Memory B cell (primary cell): ENCODE results near the gene GCN1.
"Not testable (repeated sequence)": the region's sequence is repeated elsewhere in the genome, so short reads cannot be mapped to it uniquely, and the experiment has no call there.

Experiments
- ATAC-seq: fragments of 150-1000 bp; cut with Tn5 transposase; 2 replicates; pipeline ENCODE4 v1.10.0; 2021; ENCODE audit warnings: low read depth, mild to moderate bottlenecking, moderate library complexity
- DNase-seq, 2 donors: peaks; one replicate each; pipeline ENCODE4 v3.0.0; 2022; ENCODE audit warnings: low spot score in 2 of 2
- H3K27ac Mint-ChIP-seq: one replicate; pipeline ENCODE4 v1.8.0; 2022; ENCODE audit warnings: mild to moderate bottlenecking, moderate library complexity, mixed read lengths
- H3K27me3 Mint-ChIP-seq: one replicate; pipeline ENCODE4 v1.8.0; 2022; ENCODE audit warnings: mixed read lengths
- H3K36me3 Mint-ChIP-seq: one replicate; pipeline ENCODE4 v1.8.0; 2022; ENCODE audit warnings: mild to moderate bottlenecking, mixed read lengths
- H3K4me1 Mint-ChIP-seq: one replicate; pipeline ENCODE4 v1.8.0; 2022; ENCODE audit warnings: mixed read lengths
- H3K4me3 Mint-ChIP-seq: one replicate; pipeline ENCODE4 v1.8.0; 2022; ENCODE audit warnings: mild to moderate bottlenecking, moderate library complexity, mixed read lengths
- H3K9me3 Mint-ChIP-seq: one replicate; pipeline ENCODE4 v1.8.0; 2022; ENCODE audit warnings: mixed read lengths

The GCN1 gene

DNA sequence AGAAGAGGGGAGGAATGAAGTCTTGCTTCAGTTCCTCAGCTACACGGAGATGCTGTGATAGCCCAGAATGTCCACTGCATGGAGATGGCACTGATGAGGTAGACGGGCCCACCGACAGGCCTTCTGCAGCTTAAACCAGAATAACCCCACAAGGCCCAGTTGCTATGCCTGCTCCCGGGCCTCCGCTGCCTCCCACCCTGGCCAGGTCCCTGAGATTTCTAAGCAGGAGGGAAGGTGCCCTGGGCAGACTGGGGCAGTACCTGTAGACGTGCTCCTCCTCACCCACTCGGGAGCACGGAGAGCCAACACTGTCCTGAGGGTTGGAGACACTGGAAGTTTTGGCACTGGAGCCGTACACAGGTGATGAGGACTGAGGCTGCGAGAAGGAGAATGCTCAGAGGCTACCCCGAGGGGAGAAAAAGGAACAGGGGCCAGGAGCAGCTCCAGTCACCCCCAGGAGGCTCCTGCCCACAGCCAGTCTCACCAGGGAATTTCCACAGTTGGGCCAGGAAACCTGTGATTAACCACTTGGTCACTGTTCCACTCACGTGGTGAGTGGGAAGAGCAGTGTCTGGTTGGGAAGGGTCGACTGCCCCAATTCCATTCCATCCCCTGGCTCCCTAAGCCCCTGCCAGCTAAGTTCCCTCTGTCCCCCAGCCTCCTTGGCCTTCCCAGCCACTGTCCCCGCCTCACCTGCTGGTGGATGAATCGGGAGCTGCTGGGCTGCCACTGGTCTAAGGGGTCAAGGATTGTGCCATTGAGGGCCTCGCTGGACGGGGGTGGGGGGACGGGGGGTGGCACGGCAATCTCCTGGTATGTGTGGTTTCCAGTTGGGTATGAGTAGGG, 29.2 kb upstream of the GCN1 start:
- Mint-ChIP-seq H3K27ac (no peak overlapping the region), H3K9me3 (no peaks in the 10 kb centered on the region), H3K4me1 (peaks cover 12% of the 10 kb centered on the region), H3K36me3 (no peaks in the 10 kb centered on the region), H3K27me3 (peaks cover 5% of the 10 kb centered on the region), H3K4me3 (no peak overlapping the region)
- ATAC-seq: no peak
- DNase-seq: no peak

DNA sequence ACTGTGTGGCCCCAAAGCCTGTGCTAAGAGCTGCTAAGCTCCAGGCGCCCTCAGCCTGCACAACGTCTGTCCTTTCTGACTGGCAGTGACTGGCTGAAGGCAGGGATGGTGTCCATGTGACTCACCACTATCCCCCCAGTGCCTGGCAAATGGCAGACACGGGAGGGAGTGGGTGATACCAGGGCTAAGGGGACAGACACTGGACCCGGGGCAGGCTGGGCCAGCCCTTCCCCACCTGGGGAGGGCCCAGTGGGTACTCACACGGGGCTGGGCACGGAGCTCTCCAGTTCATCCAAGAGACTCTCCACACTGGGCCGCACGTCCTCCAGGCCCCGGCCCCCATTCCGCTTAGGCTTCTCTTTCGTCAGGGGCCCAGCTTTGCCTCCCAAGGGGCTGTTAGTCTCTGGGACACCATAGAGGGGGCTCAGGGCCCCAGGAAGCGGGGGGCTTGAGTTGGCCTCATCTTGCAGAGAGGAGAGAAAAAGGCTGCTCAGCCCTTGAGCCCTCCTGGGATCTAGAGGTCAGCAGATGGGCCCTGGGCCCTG, 27.8 kb upstream of the GCN1 start:
- no peak overlapping the region for H3K27ac Mint-ChIP-seq
- ATAC-seq (no peak), DNase-seq (no peak)
- peaks cover 5% of the 10 kb centered on the region for H3K27me3 Mint-ChIP-seq
- peaks cover 6% of the 10 kb centered on the region for H3K4me1 Mint-ChIP-seq
- H3K9me3 Mint-ChIP-seq: no peaks in the 10 kb centered on the region
- H3K4me3 Mint-ChIP-seq: no peak overlapping the region
- no peaks in the 10 kb centered on the region for H3K36me3 Mint-ChIP-seq

GRCh38 chr12:120221576-120221900, 27.0 kb upstream of the GCN1 start:
- Mint-ChIP-seq H3K27me3 (peaks cover 5% of the 10 kb centered on the region), H3K4me1 (peaks cover 6% of the 10 kb centered on the region), H3K4me3 (no peak overlapping the region), H3K27ac (no peak overlapping the region), H3K36me3 (no peaks in the 10 kb centered on the region), H3K9me3 (no peaks in the 10 kb centered on the region)
- DNase-seq (no peak), ATAC-seq (no peak)

- DNase-seq: no peak
- Mint-ChIP-seq H3K36me3 (no peaks in the 10 kb centered on the region), H3K9me3 (no peaks in the 10 kb centered on the region), H3K4me1 (peaks cover 3% of the 10 kb centered on the region), H3K27me3 (peaks cover 6% of the 10 kb centered on the region), H3K4me3 (no peak overlapping the region), H3K27ac (no peak overlapping the region)
- no peak for ATAC-seq
These were observed 26.5 kb upstream of the GCN1 start for GRCh38 chr12:120220838-120221575.

DNA sequence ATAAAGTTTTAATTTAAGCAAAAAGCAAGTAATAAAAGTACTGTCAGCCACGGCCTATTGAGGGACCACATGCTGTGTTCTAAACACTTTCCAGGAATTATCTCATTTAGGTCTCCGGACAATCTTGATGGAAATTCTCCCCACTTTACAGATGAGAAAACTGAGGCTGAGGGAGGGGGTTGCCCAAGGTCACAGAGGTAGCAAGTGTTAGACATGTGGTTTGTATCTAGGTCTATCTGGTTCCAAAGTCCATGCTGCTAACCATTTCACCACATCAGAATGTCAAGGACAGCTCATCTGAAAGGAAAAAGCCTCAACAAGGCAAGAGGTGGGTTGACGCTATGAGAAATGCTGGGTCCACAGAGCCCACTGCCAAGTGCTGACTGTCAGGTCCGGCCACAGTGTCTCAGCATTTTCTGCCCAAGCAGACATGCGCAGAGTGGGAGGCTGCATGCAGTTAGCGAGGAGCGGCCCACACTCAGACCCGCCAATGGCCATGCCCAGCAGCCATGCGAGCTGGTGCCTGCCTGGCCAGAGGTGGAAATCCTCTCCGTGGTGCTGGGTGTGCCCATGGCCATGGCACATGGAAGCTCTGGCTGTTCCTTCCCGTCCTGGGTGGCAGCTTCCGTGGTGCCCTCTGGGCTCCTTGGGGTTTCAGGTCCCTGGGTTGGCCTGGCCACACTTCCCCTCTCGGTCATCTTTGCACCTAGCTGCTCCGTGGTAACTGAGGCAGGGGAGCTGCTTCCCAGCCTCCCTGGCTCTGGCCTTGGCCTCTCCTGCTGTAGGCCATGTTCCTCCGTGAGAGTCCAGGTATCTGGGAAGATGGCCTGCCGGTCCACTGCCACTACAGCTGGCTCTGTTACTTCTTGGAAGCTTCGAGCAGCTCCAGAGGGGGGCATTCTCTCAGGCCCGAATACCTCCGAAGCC, 24.4 kb upstream of the GCN1 start:
- ATAC-seq: no peak
- H3K27ac Mint-ChIP-seq: no peak overlapping the region
- peaks cover 7% of the 10 kb centered on the region for H3K27me3 Mint-ChIP-seq

GRCh38 chr12:120216742-120217605, 22.5 kb upstream of the GCN1 start:
- DNase-seq (no peak), ATAC-seq (no peak)
- Mint-ChIP-seq H3K4me1 (no peaks in the 10 kb centered on the region), H3K36me3 (no peaks in the 10 kb centered on the region), H3K27me3 (peaks cover 4% of the 10 kb centered on the region), H3K4me3 (no peak overlapping the region), H3K27ac (no peak overlapping the region), H3K9me3 (no peaks in the 10 kb centered on the region)

More for the DNA sequence above, 24.4 kb upstream of the GCN1 start:
- Mint-ChIP-seq H3K4me3 (no peak overlapping the region), H3K4me1 (no peaks in the 10 kb centered on the region), H3K9me3 (no peaks in the 10 kb centered on the region), H3K36me3 (no peaks in the 10 kb centered on the region)
- no peak for DNase-seq

DNA sequence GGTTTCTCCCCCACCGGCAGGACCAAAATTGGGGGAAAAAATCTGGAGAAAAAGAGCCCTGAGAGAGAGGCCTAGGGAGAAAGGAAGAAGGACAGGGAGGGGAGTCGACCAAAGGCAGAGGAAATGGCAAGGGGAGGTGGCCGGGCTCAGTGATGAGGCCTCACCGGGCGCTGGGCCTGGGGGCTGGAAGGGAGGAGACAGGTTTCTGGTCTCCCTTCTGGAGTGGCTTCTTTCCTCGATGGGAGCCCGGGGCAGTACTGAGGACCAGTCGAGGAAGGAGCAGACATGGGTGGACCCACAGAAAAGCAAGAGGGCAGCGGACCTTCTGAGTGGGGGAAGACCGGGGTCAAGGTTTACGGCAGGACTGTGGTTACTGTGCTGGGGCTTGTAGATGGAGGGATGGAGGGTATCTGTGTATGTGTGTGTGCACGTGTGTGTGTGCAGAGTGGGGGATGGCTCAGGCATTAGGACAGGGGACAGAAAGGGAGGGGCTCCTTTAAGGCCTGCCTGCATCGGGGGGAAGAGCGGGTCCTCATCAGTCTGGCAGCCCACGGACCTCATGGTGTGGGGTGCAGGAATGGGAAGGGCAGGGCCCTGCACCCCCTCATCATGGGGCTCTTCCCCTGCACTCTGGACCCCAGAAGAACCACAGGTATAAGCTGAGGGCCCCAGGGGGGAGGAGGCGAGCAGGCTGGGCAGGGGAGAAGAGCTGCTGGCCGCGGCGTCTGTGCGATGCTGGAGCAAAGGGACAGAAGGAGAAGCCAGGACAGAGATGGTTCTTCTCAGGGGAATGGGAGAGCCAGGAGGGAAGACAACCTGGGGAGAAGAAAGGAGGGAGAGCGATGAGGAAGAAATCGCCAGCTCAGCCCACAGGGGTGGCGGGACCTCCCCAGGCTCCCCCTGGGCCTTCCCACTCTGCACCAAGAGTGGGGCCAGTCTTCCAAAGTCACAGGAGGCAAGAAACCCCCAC, 21.5 kb upstream of the GCN1 start:
- ATAC-seq (no peak), DNase-seq (no peak)
- no peaks in the 10 kb centered on the region for H3K4me1 Mint-ChIP-seq
- no peaks in the 10 kb centered on the region for H3K9me3 Mint-ChIP-seq
- peaks cover 4% of the 10 kb centered on the region for H3K27me3 Mint-ChIP-seq
- H3K27ac Mint-ChIP-seq: no peak overlapping the region
- H3K4me3 Mint-ChIP-seq: no peak overlapping the region
- peaks cover 6% of the 10 kb centered on the region for H3K36me3 Mint-ChIP-seq

DNA sequence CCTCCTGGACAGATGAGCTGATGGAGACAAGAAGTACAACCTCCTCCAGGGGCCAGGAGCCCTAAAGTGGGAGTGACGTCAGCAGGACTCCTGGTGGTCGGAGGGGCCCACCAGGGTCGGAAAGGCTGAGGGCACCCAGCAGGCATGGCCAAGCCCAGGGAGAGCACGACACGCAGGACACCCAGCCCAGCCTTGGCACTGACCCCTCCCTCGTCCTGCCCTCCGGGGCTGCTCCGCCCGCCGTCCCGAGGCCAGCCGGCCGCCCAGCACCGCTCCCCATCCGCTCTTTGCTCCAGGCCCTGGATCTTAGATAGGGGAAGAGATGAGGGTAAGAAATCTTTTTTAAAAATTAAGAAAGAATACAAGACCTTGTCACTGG, 20.8 kb upstream of the GCN1 start:
- H3K27me3 Mint-ChIP-seq: peaks cover 4% of the 10 kb centered on the region
- peaks cover 8% of the 10 kb centered on the region for H3K36me3 Mint-ChIP-seq
- ATAC-seq (no peak), DNase-seq (no peak)
- H3K27ac Mint-ChIP-seq: no peak overlapping the region
- H3K9me3 Mint-ChIP-seq: no peaks in the 10 kb centered on the region
- H3K4me1 Mint-ChIP-seq: no peaks in the 10 kb centered on the region
- H3K4me3 Mint-ChIP-seq: no peak overlapping the region

DNA sequence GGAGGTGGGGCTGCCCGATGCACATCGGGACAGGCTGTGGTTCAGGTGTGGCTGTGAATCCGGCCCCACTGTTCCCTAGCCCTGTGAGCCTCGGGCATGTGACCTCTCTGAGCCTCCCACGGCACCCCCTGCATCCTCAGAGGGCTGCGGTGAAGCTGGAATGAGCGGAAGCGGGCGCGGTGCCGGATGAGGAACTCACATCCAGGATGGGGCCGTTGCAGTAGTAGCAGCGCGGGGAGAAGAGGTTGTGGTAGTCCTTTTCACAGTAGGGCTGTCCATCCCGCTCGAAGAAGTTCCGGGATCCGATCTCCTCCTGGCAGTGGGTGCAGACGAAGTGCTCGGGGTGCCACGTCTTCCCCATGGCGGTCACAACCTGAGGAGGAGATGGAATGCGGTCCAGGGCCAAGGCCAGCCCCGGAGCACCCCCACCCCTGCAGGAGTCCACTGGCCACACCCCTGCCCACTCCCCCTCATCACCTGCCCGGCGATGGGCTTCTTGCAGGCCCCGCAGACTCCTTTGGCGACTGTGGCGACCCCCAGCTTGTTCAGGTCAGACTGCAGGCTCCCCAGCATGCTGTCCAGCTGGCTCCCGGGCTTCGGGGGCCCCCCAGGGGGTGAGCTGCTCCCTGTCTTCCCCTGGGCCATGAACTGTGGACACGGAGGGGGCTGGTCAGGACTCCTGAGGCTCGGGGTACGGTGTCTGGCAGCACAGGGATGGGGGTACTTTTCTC, 20.3 kb upstream of the GCN1 start:
- Mint-ChIP-seq H3K9me3 (no peaks in the 10 kb centered on the region), H3K27ac (no peak overlapping the region)

DNA sequence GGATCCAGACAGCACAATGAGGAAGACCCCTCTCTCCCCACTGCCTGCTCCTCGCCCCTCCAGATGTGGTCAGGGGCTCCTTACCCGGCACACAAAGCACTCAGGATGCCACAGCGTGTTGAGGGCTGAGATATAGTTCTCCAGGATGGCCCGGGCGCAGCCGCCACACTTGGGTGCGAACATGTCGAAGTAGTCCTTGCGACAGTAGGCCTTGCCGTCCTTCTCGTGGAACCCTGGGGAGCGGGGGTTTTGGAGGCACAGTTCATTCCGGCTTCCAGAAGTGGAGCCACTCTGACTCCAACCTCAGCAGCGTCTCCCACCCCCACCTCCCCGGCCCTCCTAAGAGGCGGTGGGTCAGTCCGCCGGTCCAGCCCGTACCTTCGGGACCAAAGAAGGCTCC, 19.2 kb upstream of the GCN1 start:
- no peak for DNase-seq
- H3K4me3 Mint-ChIP-seq: no peak overlapping the region
- peaks cover 10% of the 10 kb centered on the region for H3K36me3 Mint-ChIP-seq

More for the DNA sequence above, 20.3 kb upstream of the GCN1 start:
- Mint-ChIP-seq H3K4me3 (no peak overlapping the region), H3K36me3 (peaks cover 10% of the 10 kb centered on the region), H3K27me3 (peaks cover 2% of the 10 kb centered on the region), H3K4me1 (no peaks in the 10 kb centered on the region)
- DNase-seq: no peak
- no peak for ATAC-seq

DNA sequence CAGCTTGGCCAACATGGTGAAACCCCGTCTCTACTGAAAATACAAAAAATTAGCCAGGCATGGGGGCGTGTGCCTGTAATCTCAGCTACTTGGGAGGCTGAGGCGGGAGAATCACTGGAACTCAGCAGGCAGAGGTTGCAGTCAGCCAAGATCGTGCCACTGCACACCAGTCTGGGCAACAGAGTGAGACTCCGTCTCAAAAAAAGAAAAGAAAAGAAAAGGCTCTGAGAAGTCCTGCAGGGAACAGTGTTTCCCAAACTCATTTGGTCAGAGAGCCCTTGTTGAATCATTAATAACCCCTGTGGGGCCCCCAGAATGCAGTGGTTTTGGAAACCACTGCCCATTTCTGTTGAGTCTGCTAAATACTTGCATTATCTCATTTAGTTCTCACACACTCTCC, 18.7 kb upstream of the GCN1 start:
- ATAC-seq, H3K4me3 Mint-ChIP-seq, H3K27me3 Mint-ChIP-seq, DNase-seq, H3K9me3 Mint-ChIP-seq, H3K27ac Mint-ChIP-seq, H3K4me1 Mint-ChIP-seq: not testable (repeated sequence)
- H3K36me3 Mint-ChIP-seq: peaks cover 10% of the 10 kb centered on the region

More for the DNA sequence above, 19.2 kb upstream of the GCN1 start:
- no peak for ATAC-seq
- H3K27me3 Mint-ChIP-seq: peaks cover 2% of the 10 kb centered on the region
- no peaks in the 10 kb centered on the region for H3K4me1 Mint-ChIP-seq
- H3K9me3 Mint-ChIP-seq: no peaks in the 10 kb centered on the region
- H3K27ac Mint-ChIP-seq: no peak overlapping the region

DNA sequence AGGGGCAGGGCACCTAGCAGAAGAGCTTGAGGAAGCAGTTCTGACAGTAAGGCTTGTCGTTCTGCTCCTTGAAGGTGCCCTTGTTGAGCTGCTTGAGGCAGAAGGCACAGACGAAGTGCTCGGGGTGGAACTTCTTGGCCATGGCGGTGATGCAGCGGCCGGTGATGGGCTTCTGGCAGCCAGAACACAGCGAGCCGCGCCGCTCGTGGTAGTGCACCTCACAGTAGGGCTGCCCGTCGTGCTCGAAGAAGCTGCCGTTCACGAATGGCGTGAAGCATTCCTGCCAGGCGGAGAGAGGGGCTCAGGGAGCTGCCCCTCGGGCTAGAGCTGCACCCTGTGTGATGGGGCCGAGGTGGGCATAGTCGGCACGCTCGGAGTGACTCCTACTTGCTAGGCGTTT, 17.8 kb upstream of the GCN1 start:
- Mint-ChIP-seq H3K27ac (no peak overlapping the region), H3K27me3 (peaks cover 2% of the 10 kb centered on the region), H3K9me3 (no peaks in the 10 kb centered on the region), H3K4me1 (no peaks in the 10 kb centered on the region), H3K4me3 (no peak overlapping the region), H3K36me3 (peaks cover 11% of the 10 kb centered on the region)
- ATAC-seq: no peak
- no peak for DNase-seq
